ENCODE results near the gene CDH3.

The CDH3 gene

GRCh38 chr16:68644296-68644695, 814 bp upstream of the CDH3 start:
- in situ Hi-C loops (cut with HindIII; ENCODE audit: low sequenced_read_pairs) = no loop called here
- no peak overlapping the region for H3K4me3 ChIP-seq (ENCODE audit: low read depth, low read length)
- DNase-seq (ENCODE audit: low read depth) = no peak
- TF ChIP-seq CTCF (IDR thresholded peaks at IDR 0.05; ENCODE audit: low read depth, low read length, missing control alignments) = no peak

GRCh38 chr16:68645494-68646388, 631 bp downstream of the CDH3 start:
- TF ChIP-seq CTCF (IDR thresholded peaks at IDR 0.05; ENCODE audit: low read depth, low read length, missing control alignments) = no peak
- in situ Hi-C loops (cut with HindIII; ENCODE audit: low sequenced_read_pairs) = no loop called here
- no peak for DNase-seq (ENCODE audit: low read depth)
- H3K4me3 ChIP-seq (ENCODE audit: low read depth, low read length) = peak overlapping the region; percentile 9

- TF ChIP-seq CTCF (IDR thresholded peaks at IDR 0.05; ENCODE audit: low read depth, low read length, missing control alignments) = no peak
- in situ Hi-C loops (cut with HindIII; ENCODE audit: low sequenced_read_pairs) = no loop called here
- no peak for DNase-seq (ENCODE audit: low read depth)
- no peak overlapping the region for H3K4me3 ChIP-seq (ENCODE audit: low read depth, low read length)
Observed at GRCh38 chr16:68646953-68647659, 2.0 kb downstream of the CDH3 start.

DNA sequence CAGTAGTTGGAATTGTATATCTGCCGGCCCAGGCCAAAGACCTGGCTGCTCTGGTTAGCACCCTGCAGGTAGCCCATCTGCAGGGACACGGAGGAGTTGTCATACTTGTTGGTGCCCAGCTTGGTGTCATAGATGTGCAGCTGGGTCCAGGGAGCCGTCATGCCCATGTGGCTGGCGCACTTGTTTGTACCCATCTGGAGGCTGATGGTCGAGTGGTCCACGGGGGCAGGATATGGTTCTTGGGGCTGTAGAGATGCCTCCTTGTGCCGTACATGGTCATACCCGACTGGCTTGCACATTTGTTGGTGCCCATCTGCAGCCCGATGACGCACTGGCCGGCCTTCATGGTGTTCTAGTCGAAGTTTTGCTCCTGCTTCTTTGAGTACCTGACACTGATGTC, 6.0 kb downstream of the CDH3 start:
- DNase-seq (ENCODE audit: low read depth) = no peak
- no peak for TF ChIP-seq CTCF (IDR thresholded peaks at IDR 0.05; ENCODE audit: low read depth, low read length, missing control alignments)
- in situ Hi-C loops (cut with HindIII; ENCODE audit: low sequenced_read_pairs) = no loop called here
- no peak overlapping the region for H3K4me3 ChIP-seq (ENCODE audit: low read depth, low read length)

DNA sequence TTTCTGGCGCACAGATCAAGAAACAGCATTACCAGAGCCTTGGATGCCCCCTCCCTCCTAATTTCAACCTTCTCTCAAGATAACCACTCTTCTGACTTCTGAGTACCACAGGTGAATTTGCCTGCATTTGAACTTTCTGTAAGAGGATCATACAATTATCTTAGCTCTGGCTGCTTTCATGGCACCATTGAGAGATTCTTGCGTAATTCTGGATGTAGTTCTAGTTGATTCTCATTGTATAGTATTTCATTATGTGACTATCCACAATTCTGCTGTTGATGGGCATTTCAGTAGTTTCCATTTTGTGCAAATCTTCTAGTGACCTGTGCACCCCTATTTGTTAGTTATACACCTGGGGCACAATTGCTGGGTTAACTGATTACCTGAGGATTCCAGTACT, 7.5 kb downstream of the CDH3 start:
- DNase-seq (ENCODE audit: low read depth) = no peak
- in situ Hi-C loops (cut with HindIII; ENCODE audit: low sequenced_read_pairs) = no loop called here
- no peak for TF ChIP-seq CTCF (IDR thresholded peaks at IDR 0.05; ENCODE audit: low read depth, low read length, missing control alignments)
- no peak overlapping the region for H3K4me3 ChIP-seq (ENCODE audit: low read depth, low read length)

DNA sequence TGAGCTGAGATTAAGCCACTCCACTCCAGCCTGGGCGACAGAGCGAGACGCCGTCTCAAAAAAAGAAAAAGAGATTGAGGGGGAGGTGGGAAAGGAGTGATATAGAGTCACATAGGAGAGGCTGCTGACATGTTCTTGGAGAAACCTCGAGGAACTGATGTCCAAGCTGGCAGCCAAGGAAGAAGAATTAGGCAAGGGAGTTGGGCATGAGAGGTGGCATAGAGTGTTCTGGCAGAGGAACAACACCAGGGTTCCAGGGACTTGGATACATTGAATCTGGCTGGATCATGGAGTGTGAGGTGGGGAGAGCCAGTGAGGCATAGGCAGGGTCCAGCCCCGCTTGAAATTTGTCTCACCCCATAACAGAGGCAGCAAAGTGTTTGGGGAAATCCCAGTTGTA, 10.7 kb downstream of the CDH3 start:
- in situ Hi-C loops (cut with HindIII; ENCODE audit: low sequenced_read_pairs) = no loop called here
- TF ChIP-seq CTCF (IDR thresholded peaks at IDR 0.05; ENCODE audit: low read depth, low read length, missing control alignments) = no peak

More for the DNA sequence above, 10.7 kb downstream of the CDH3 start:
- H3K4me3 ChIP-seq (ENCODE audit: low read depth, low read length) = no peak overlapping the region
- no peak for DNase-seq (ENCODE audit: low read depth)

All from astrocyte of the cerebellum (primary cell).